ENCODE results near the gene AKAP9.

The AKAP9 gene

DNA sequence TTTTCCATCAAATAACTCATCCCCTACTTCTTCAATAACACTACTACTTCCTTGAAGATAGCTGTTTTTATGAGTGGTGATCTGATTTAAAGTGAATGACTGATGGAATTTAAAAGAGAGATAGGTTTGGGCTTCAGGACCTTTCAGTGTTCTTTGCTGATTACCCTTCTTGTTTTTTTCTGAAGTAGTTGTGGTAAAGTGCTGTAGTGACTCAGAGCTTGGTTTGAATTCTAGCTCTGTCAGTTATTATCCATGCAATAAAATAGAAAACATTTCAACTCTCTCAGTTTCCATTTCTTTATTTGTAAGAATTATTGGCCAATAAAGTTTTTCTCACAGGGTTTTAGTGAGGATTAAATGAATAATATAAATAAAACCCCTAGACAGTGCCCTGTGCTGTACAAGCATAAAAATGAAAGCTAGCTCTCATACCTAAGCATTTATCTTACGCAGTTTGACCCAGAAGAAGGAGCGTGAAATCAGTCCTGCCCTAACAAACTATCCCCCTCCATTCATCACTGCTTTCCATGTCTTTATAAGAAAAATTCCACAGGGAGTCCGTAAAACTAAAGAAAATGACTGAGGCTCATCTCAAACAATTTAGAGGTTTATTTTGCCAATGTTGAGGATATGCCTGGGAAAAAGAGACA, 25.1 kb upstream of the AKAP9 start:
- Histone ChIP-seq H3K4me2 (ENCODE audit: low read length) (no peak overlapping the region), H3K36me3 (ENCODE audit: control insufficient read depth, insufficient read depth, low read length) (no peaks in the 10 kb centered on the region), H2BK120ac (ENCODE audit: low read depth, low read length) (no peak overlapping the region), H3K18ac (ENCODE audit: low read length) (no peak overlapping the region), H3K79me2 (ENCODE audit: control insufficient read depth, insufficient read depth, low read length) (no peaks in the 10 kb centered on the region), H2BK15ac (replicated peaks; ENCODE audit: low read depth) (no peak overlapping the region), H3K79me1 (ENCODE audit: low read length) (no peaks in the 10 kb centered on the region), H3K9ac (ENCODE audit: low read length) (no peak overlapping the region), H3K27ac (ENCODE audit: low read depth, low read length) (no peak overlapping the region), H4K5ac (ENCODE audit: low read length) (no peak overlapping the region), H3K4ac (ENCODE audit: low read depth, low read length) (no peak overlapping the region), H2BK5ac (ENCODE audit: low read length) (no peak overlapping the region), H3K56ac (ENCODE audit: low read length) (no peak overlapping the region), H3K4me3 (ENCODE audit: low read length) (no peak overlapping the region), H3K4me1 (ENCODE audit: control insufficient read depth, low read depth, low read length) (no peaks in the 10 kb centered on the region), H4K8ac (ENCODE audit: low read depth, low read length) (no peak overlapping the region), H3K23ac (ENCODE audit: low read length) (no peak overlapping the region), H2AK5ac (ENCODE audit: low read length) (no peak overlapping the region), H3K27me3 (ENCODE audit: insufficient read depth, low read length, poor library complexity) (no peaks in the 10 kb centered on the region)
- no peak for DNase-seq
- WGBS (ENCODE audit: extremely low coverage, insufficient coverage, low lambda C conversion rate) = no CpG with 5 or more reads among the region's 3 CpGs

DNA sequence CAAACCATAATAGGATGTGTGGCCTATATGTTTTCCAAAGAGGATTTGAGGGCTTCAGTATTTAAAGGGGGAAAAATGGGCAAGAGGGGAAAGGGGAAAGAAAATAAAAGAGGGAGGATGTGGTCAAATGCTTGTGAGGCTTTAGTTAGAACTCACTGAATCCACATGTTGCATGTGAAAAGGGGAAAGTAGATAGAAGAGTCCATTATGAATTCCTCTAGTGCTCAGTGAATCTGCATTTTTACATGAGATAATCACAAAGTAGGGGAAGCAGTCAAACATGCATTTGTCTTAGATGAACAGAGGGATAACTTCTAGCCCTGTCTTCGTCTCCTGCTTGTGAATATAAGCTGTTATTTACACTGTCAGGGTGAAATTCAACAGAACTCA, 24.6 kb upstream of the AKAP9 start:
- Histone ChIP-seq H3K79me1 (ENCODE audit: low read length) (no peaks in the 10 kb centered on the region), H3K27me3 (ENCODE audit: insufficient read depth, low read length, poor library complexity) (no peaks in the 10 kb centered on the region), H2BK15ac (replicated peaks; ENCODE audit: low read depth) (no peak overlapping the region), H3K9ac (ENCODE audit: low read length) (no peak overlapping the region), H2BK5ac (ENCODE audit: low read length) (no peak overlapping the region), H4K8ac (ENCODE audit: low read depth, low read length) (no peak overlapping the region), H3K18ac (ENCODE audit: low read length) (no peak overlapping the region), H3K4me3 (ENCODE audit: low read length) (no peak overlapping the region), H3K27ac (ENCODE audit: low read depth, low read length) (no peak overlapping the region), H2BK120ac (ENCODE audit: low read depth, low read length) (no peak overlapping the region), H3K4me2 (ENCODE audit: low read length) (no peak overlapping the region), H3K23ac (ENCODE audit: low read length) (no peak overlapping the region), H3K56ac (ENCODE audit: low read length) (no peak overlapping the region), H2AK5ac (ENCODE audit: low read length) (no peak overlapping the region), H3K36me3 (ENCODE audit: control insufficient read depth, insufficient read depth, low read length) (no peaks in the 10 kb centered on the region), H3K79me2 (ENCODE audit: control insufficient read depth, insufficient read depth, low read length) (no peaks in the 10 kb centered on the region), H3K4ac (ENCODE audit: low read depth, low read length) (no peak overlapping the region), H4K5ac (ENCODE audit: low read length) (no peak overlapping the region), H3K4me1 (ENCODE audit: control insufficient read depth, low read depth, low read length) (no peaks in the 10 kb centered on the region)
- no CpG with 5 or more reads among the region's 1 CpG for WGBS (ENCODE audit: extremely low coverage, insufficient coverage, low lambda C conversion rate)
- no peak for DNase-seq

DNA sequence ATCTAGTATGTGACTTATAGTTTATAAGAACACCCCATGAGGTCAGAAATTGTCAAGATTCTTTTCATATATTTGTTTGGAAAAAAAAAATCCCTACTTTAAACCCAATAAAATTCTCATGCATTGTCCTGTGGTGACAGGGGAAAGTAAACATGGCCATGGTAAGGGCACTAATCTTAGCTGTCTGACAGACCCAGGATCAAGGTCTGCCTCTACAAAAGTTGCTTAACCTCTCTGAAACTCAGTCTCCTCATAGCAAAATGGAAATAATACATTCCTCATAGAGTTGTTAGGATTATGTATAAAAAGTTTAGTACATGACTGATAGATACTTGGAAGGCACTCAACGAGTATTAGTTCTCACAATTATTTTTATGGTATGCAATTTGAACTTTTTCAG, 22.3 kb upstream of the AKAP9 start:
- WGBS (ENCODE audit: extremely low coverage, insufficient coverage, low lambda C conversion rate) = no CpG with 5 or more reads among the region's 1 CpG
- Histone ChIP-seq H3K27me3 (ENCODE audit: insufficient read depth, low read length, poor library complexity) (no peaks in the 10 kb centered on the region), H3K4me3 (ENCODE audit: low read length) (no peak overlapping the region), H3K9ac (ENCODE audit: low read length) (no peak overlapping the region), H3K23ac (ENCODE audit: low read length) (no peak overlapping the region), H3K18ac (ENCODE audit: low read length) (no peak overlapping the region), H2BK5ac (ENCODE audit: low read length) (no peak overlapping the region), H4K5ac (ENCODE audit: low read length) (no peak overlapping the region), H2AK5ac (ENCODE audit: low read length) (no peak overlapping the region), H3K4ac (ENCODE audit: low read depth, low read length) (no peak overlapping the region), H4K8ac (ENCODE audit: low read depth, low read length) (no peak overlapping the region), H3K79me2 (ENCODE audit: control insufficient read depth, insufficient read depth, low read length) (no peaks in the 10 kb centered on the region), H3K56ac (ENCODE audit: low read length) (no peak overlapping the region), H3K79me1 (ENCODE audit: low read length) (no peaks in the 10 kb centered on the region), H3K4me1 (ENCODE audit: control insufficient read depth, low read depth, low read length) (no peaks in the 10 kb centered on the region), H3K4me2 (ENCODE audit: low read length) (no peak overlapping the region), H3K27ac (ENCODE audit: low read depth, low read length) (no peak overlapping the region), H2BK120ac (ENCODE audit: low read depth, low read length) (no peak overlapping the region), H3K36me3 (ENCODE audit: control insufficient read depth, insufficient read depth, low read length) (no peaks in the 10 kb centered on the region), H2BK15ac (replicated peaks; ENCODE audit: low read depth) (no peak overlapping the region)
- no peak for DNase-seq

DNA sequence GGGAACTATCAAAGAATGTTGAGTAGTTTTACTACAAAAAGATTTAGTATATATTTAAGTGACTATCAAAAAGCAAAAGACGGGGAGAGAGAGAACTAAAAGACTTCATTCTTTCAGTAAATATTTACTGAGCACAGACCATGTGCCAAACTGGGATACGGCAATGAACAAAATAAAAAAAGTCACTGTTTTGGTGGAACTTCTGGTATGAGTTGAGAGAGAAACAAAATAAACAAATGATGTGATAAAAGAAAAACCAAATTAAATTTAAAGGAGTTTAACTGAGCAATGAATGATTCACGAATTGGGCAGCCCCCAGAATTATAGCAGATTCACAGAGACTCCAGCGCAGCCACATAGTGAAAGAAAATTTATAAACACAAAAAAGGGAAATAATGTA, 17.8 kb upstream of the AKAP9 start:
- Histone ChIP-seq H3K4me3 (ENCODE audit: low read length) (no peak overlapping the region), H3K4ac (ENCODE audit: low read depth, low read length) (no peak overlapping the region), H2BK15ac (replicated peaks; ENCODE audit: low read depth) (no peak overlapping the region), H2BK120ac (ENCODE audit: low read depth, low read length) (no peak overlapping the region), H4K8ac (ENCODE audit: low read depth, low read length) (no peak overlapping the region), H3K4me1 (ENCODE audit: control insufficient read depth, low read depth, low read length) (no peaks in the 10 kb centered on the region), H3K27me3 (ENCODE audit: insufficient read depth, low read length, poor library complexity) (no peaks in the 10 kb centered on the region), H3K4me2 (ENCODE audit: low read length) (no peak overlapping the region), H3K79me1 (ENCODE audit: low read length) (no peaks in the 10 kb centered on the region), H3K79me2 (ENCODE audit: control insufficient read depth, insufficient read depth, low read length) (no peaks in the 10 kb centered on the region), H3K9ac (ENCODE audit: low read length) (no peak overlapping the region), H3K23ac (ENCODE audit: low read length) (no peak overlapping the region), H3K27ac (ENCODE audit: low read depth, low read length) (no peak overlapping the region), H2BK5ac (ENCODE audit: low read length) (no peak overlapping the region), H2AK5ac (ENCODE audit: low read length) (no peak overlapping the region), H4K5ac (ENCODE audit: low read length) (no peak overlapping the region), H3K56ac (ENCODE audit: low read length) (no peak overlapping the region), H3K18ac (ENCODE audit: low read length) (no peak overlapping the region), H3K36me3 (ENCODE audit: control insufficient read depth, insufficient read depth, low read length) (no peaks in the 10 kb centered on the region)
- WGBS (ENCODE audit: extremely low coverage, insufficient coverage, low lambda C conversion rate) = no CpG with 5 or more reads among the region's 4 CpGs
- DNase-seq = no peak

- Histone ChIP-seq H3K23ac (ENCODE audit: low read length) (no peak overlapping the region), H2BK15ac (replicated peaks; ENCODE audit: low read depth) (no peak overlapping the region), H2BK5ac (ENCODE audit: low read length) (no peak overlapping the region), H3K56ac (ENCODE audit: low read length) (no peak overlapping the region), H3K36me3 (ENCODE audit: control insufficient read depth, insufficient read depth, low read length) (no peaks in the 10 kb centered on the region), H3K79me1 (ENCODE audit: low read length) (no peaks in the 10 kb centered on the region), H3K4ac (ENCODE audit: low read depth, low read length) (no peak overlapping the region), H2AK5ac (ENCODE audit: low read length) (no peak overlapping the region), H3K18ac (ENCODE audit: low read length) (no peak overlapping the region), H4K5ac (ENCODE audit: low read length) (no peak overlapping the region), H2BK120ac (ENCODE audit: low read depth, low read length) (no peak overlapping the region), H3K4me3 (ENCODE audit: low read length) (no peak overlapping the region), H3K27me3 (ENCODE audit: insufficient read depth, low read length, poor library complexity) (no peaks in the 10 kb centered on the region), H3K27ac (ENCODE audit: low read depth, low read length) (no peak overlapping the region), H3K4me1 (ENCODE audit: control insufficient read depth, low read depth, low read length) (no peaks in the 10 kb centered on the region), H3K4me2 (ENCODE audit: low read length) (no peak overlapping the region), H4K8ac (ENCODE audit: low read depth, low read length) (no peak overlapping the region), H3K9ac (ENCODE audit: low read length) (no peak overlapping the region), H3K79me2 (ENCODE audit: control insufficient read depth, insufficient read depth, low read length) (no peaks in the 10 kb centered on the region)
- WGBS (ENCODE audit: extremely low coverage, insufficient coverage, low lambda C conversion rate) = no CpG with 5 or more reads among the region's 6 CpGs
- DNase-seq = no peak
These were observed 12.8 kb upstream of the AKAP9 start for GRCh38 chr7:91927912-91928311.

DNA sequence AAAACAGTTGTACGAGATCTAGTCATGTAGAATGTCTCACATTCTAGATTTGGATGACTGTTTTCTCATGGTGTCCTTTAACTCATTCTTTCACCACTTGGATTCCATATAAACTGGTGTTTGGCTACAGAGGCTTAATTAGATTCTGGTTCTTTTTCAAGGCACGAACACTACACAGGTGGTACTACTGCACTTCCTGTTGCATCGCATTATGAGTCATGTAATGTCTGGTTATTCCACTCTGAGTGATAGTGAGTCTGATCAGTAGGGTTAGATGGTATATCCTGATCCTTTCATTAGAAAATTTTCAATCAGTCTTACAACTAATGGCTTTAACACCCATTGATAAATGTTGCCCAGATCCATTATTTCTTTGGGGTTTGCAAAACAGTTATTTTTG, 11.2 kb upstream of the AKAP9 start:
- H3K27ac ChIP-seq (ENCODE audit: low read depth, low read length) = no peak overlapping the region
- no peak overlapping the region for H2BK120ac ChIP-seq (ENCODE audit: low read depth, low read length)
- no peaks in the 10 kb centered on the region for H3K4me1 ChIP-seq (ENCODE audit: control insufficient read depth, low read depth, low read length)
- no peak overlapping the region for H4K5ac ChIP-seq (ENCODE audit: low read length)
- H3K79me2 ChIP-seq (ENCODE audit: control insufficient read depth, insufficient read depth, low read length) = no peaks in the 10 kb centered on the region
- H2BK5ac ChIP-seq (ENCODE audit: low read length) = no peak overlapping the region
- H3K23ac ChIP-seq (ENCODE audit: low read length) = no peak overlapping the region
- no peaks in the 10 kb centered on the region for H3K27me3 ChIP-seq (ENCODE audit: insufficient read depth, low read length, poor library complexity)
- H3K36me3 ChIP-seq (ENCODE audit: control insufficient read depth, insufficient read depth, low read length) = no peaks in the 10 kb centered on the region
- H3K4me3 ChIP-seq (ENCODE audit: low read length) = no peak overlapping the region
- H2AK5ac ChIP-seq (ENCODE audit: low read length) = no peak overlapping the region
- H3K56ac ChIP-seq (ENCODE audit: low read length) = no peak overlapping the region
- no peak overlapping the region for H3K18ac ChIP-seq (ENCODE audit: low read length)
- no peak overlapping the region for H4K8ac ChIP-seq (ENCODE audit: low read depth, low read length)
- WGBS (ENCODE audit: extremely low coverage, insufficient coverage, low lambda C conversion rate) = no CpG with 5 or more reads among the region's 3 CpGs
- H3K4ac ChIP-seq (ENCODE audit: low read depth, low read length) = no peak overlapping the region
- no peak overlapping the region for H2BK15ac ChIP-seq (replicated peaks; ENCODE audit: low read depth)
- H3K79me1 ChIP-seq (ENCODE audit: low read length) = no peaks in the 10 kb centered on the region
- no peak overlapping the region for H3K4me2 ChIP-seq (ENCODE audit: low read length)
- no peak overlapping the region for H3K9ac ChIP-seq (ENCODE audit: low read length)
- no peak for DNase-seq

Data from mesendoderm (in vitro differentiated cells).